Measurements from ENCODE around the gene L1TD1.
"Not testable (repeated sequence)": the region's sequence is repeated elsewhere in the genome, so short reads cannot be mapped to it uniquely, and the experiment has no call there.

DNA sequence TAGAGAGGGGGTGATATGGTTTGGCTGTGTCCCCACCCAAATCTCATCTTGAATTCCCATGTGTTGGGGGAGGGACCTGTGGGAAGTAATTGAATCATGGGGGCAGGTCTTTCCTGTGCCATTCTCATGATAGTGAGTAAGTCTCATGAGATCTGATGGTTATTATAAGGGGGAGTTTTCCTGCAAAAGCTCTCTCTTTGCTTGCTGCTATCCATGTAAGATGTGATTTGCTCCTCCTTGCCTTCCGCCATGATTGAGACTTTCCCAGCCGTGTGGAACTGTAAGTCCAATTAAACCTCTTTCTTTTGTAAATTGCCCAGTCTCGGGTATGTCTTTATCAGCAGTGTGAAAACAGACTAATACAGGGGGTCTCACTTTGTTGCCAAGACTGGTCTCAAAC is 49.7 kb downstream of the L1TD1 start:
- not testable (repeated sequence) for TF ChIP-seq CTCF, POLR2A (IDR thresholded peaks at IDR 0.05)

Measured in adrenal gland (tissue), 5 donors.